ENCODE measurements around the gene CLDN25.
"Not testable (repeated sequence)": the region's sequence is repeated elsewhere in the genome, so short reads cannot be mapped to it uniquely, and the experiment has no call there.

Gene CLDN25

GRCh38 chr11:113779496-113779895, at the start of gene CLDN25:
Gene CLDN25, plus strand, starts transcription at chr11:113779796. Its CDS starts 0 bp downstream, at chr11:113779796.
- DNase-seq (ENCODE audit: low spot score) = no peak

DNA sequence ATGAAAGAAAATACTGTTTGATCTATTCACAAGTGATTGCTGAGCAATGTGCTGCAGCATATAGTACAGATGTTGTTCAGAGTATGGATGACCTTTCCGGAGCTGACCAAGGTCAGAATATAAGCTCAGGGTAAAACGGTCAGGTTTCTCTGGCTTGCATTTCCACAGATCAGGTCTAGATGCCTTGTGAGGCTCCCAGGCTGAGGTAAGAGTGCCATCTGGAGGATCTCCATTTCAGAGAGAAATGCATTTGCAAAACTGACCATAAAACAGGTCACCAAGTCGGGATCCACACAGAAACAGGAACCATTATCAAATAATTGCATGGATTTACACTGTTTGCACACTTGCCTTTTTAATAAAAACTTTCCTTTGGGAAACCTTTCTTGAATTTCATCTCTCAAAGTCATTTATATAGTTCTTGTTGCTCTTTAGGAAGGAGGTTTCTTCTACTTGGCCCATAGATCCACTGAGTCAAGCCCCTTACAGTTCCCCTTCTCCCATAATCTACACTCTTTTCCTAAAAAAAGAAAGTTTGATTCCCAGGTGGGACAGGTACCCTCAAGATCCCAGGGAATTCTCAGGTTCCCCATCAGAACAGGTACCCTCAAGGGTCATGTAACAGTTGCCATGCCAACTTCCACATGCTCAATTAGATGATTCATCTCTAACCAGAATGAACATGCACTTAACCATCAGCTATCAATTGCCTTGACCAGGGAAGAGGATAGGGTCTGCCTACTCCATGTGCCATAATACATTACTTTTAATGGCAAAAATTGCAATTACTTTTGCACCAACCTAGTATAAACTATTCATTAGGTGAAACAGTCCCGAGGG, 48.5 kb upstream of the CLDN25 start:
- DNase-seq (ENCODE audit: low spot score) = peak; percentile 59

GRCh38 chr11:113732092-113732491, 47.5 kb upstream of the CLDN25 start:
- DNase-seq (ENCODE audit: low spot score) = no peak

GRCh38 chr11:113736323-113736722, 43.3 kb upstream of the CLDN25 start:
- no peak for DNase-seq (ENCODE audit: low spot score)

DNA sequence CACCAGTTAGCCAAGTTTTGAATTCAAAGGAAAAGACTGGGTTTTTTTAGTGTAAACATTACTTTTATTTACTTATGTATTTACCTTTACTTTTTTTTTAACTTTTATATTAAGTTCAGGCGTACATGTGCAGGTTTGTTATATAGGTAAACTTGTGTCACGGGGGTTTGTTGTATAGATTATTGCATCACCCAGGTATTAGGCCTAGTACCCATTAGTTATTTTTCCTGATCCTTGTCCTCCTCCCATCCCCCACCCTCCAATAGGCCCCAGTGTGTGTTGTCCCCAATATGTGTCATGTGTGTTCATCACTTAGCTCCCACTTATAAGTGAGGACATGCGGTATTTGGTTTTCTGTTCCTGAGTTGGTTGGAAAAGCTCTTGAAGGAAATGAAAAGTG, 26.7 kb upstream of the CLDN25 start:
- no peak for DNase-seq (ENCODE audit: low spot score)

GRCh38 chr11:113760241-113760640, 19.4 kb upstream of the CLDN25 start:
- DNase-seq (ENCODE audit: low spot score) = no peak

DNA sequence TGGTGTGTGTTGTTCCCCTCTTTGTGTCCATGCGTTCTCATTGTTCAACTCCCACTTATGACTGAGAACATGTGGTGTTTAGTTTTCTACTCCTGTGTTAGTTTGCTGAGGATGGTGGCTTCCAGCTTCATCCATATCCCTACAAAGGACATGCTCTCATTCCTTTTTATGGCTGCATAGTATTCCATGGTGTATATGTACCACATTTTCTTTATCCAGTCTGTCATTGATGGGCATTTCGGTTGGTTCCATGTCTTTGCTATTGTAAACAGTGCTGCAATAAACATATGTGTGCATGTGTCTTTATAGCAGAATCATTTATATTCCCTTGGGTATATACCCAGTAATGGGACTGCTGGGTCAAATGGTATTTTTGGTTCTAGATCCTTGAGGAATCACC, 16.6 kb upstream of the CLDN25 start:
- not testable (repeated sequence) for DNase-seq (ENCODE audit: low spot score)

DNA sequence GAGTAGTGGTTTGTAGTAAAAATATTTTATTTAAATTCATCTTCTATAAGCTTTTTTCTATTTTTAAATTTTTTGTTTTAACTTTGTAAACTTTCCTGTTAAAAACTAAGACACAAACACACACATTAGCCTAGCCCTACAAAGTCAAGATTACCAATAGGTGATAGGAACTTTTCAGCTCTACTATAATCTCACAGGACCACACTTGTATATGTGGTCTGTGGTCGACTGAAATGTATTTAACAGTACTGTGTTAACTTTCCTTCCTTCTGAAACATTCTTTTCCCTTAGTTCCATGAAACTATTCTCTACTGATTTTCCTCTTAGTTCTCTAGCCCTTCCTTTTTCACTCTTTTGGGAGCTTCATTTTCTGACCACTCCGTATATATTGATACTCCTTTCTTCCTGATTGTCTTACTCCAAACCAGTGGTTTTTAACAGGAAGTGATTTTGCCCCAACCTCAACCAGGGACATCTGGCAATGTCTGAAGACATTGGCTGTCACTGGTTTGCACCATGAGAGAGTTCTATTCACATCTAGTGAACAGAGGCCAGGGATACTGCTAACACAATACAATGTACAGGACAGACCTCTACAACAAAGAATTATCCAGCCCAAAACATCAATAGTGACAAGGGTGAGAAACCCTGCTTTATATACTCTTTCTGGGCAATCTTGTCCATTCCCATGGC, 14.9 kb upstream of the CLDN25 start:
- no peak for DNase-seq (ENCODE audit: low spot score)

DNA sequence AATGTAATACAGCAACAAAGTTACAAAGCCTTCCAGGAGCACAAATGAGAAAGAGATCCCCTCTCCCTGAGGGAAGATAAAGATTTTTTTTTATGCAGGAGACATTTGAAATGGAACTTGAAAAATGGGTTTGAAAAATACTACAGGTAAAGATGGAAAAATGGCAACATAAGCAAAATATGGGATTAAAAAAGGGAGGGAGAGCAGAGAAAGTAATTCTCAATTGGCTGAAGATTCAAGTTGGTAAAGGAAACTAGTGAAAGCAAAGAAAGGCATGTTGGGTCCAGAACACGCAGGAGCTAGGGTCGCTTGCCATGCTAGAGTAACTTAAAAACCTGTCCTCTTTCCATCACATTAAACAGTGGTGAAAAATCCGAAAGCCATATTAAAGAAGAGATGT, 7.6 kb upstream of the CLDN25 start:
- DNase-seq (ENCODE audit: low spot score) = no peak

GRCh38 chr11:113773092-113773415, 6.5 kb upstream of the CLDN25 start:
- DNase-seq (ENCODE audit: low spot score) = peak; percentile 37

GRCh38 chr11:113773416-113774173, 6.0 kb upstream of the CLDN25 start, which contains the start of gene ZW10:
Gene ZW10, minus strand, starts transcription at chr11:113773692. Its CDS starts 26 bp downstream, at chr11:113773666.
- DNase-seq (ENCODE audit: low spot score) = peak; percentile 97

DNA sequence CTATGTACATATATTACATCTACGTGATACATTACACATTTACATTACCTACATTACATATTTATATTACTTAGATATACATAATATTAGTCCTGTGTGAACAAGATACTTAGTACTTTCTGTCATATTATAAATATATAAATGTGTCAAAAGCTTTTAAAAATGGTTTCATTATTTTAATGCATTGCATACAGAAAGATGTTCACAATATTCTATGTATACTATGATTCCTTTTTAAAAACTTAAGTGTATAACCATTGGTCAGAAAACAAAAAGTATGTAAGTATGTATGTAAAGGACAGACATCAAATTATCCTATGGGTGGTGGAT, 5.5 kb upstream of the CLDN25 start:
- DNase-seq (ENCODE audit: low spot score) = no peak

DNA sequence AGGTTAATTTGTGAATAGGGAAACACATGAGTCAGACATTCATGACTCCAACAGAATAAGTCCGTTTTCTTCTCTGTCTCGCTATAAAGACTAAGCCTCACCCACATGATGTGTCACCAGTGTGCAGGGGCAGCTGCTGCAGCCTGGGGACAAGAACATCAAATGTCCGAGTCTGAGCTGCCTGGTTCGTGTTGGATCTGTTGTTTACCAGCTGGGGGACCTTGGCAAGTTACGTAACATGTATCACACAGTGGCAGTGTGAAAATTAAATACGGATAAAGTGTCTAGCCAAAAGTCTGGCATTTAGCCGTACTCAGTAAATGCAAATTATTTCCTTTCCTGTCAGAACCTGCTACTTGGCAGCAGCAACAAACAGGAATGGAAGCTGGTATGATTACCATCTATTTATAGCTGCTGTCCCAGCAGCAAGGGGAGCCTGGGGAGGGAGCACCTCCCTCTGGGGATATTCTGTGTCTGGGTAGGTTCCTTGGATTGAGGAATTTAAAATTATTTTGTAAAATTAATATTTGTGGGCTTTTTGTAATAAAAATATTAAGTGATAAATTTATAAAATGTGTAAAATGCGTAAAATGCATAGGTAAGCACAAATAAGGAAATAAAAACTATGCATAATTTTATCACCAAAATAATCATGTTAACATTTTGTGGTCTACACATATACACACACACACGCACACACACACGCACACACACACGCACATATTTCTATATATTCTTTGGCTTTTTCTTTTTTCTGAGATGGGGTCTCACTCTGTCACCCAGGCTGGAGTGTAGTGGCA, 1.3 kb upstream of the CLDN25 start:
- DNase-seq (ENCODE audit: low spot score) = peak; percentile 88

DNA sequence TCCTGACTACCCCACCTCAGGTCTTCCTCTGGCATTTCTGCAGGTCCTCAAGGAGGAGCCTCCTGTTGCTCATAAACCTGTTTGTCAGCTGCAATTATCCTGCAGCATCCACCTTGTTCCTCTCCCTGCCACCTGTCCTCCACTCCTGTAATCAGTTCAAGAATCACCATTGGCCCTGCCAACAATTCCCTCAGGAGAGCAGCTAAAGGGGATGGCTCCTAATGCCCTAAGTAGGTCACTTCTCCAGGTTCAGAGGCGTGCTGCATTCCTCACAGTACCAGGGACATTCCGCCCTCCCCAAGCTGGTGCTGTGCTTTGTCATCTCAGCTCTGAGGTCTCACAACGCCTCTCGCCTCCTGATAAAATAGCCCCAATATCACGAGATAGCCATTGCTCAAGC, 2.1 kb downstream of the CLDN25 start:
- no peak for DNase-seq (ENCODE audit: low spot score)

- no peak for DNase-seq (ENCODE audit: low spot score)
These were observed 2.5 kb downstream of the CLDN25 start for GRCh38 chr11:113782134-113782533.

GRCh38 chr11:113789016-113789415, 9.4 kb downstream of the CLDN25 start:
- not testable (repeated sequence) for DNase-seq (ENCODE audit: low spot score)

- no peak for DNase-seq (ENCODE audit: low spot score)
These were observed 10.2 kb downstream of the CLDN25 start for GRCh38 chr11:113789675-113790320.

GRCh38 chr11:113796663-113797259, 17.2 kb downstream of the CLDN25 start:
- DNase-seq (ENCODE audit: low spot score) = peak; percentile 51

DNA sequence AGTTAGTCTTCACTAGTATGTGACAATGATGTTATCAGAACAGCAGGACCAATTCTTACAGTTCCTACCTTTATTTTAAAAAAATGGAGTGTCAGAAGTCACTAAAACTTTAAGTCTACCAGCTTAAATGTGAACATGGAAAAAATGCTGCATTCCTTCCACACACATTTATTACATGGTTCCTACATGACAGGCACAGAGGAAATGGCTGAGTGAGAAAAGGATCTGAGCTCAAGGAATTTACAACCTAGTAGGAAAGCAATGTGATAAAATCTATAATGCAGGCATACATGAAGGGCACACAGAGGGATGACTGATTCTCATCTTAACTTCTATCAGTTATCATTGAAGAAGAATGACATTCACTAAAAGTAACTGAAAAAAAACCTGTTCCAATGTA, 23.0 kb downstream of the CLDN25 start:
- DNase-seq (ENCODE audit: low spot score) = no peak

DNA sequence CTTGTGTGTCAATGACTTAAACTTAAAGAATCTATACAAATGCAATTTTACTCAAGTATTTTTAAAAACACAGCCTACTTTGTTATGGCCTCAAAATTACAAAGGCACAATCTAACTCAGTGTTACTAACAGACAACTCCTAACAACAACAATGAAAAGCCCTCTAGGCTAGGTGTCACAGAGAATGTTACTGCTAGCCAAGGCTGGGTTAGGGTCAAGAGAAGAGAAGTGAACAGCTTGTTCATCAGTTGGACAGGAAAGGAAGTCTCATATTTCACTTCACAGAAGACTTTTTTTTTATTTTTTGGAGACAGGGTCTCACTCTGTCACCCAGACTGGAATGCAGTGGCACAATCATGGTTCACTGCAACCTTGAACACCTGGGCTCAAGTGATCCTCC, 26.0 kb downstream of the CLDN25 start:
- no peak for DNase-seq (ENCODE audit: low spot score)

GRCh38 chr11:113806406-113806805, 26.8 kb downstream of the CLDN25 start:
- DNase-seq (ENCODE audit: low spot score) = peak; percentile 16
